OCI-LY1 (cell line): ENCODE data around the gene NFIB.

ENCODE experiments used
- EZH2 ChIP-seq: fragments of 200-600 bp; sonication (generic), shearing (Covaris generic); IDR thresholded peaks from 2 replicates; pipeline ENCODE4 v1.8.0; 2017; ENCODE audit warnings: borderline replicate concordance, mixed run types, mild to moderate bottlenecking, antibody characterized with exemption, low read length, moderate library complexity, mixed read lengths
- TF ChIP-seq, protein P1 (sequence below): fragments of 200-600 bp; sonication (generic), shearing (Covaris generic); IDR thresholded peaks from 2 replicates; pipeline ENCODE4 v1.5.1; 2017; ENCODE audit warnings: mild to moderate bottlenecking, antibody characterized with exemption, low read length, moderate library complexity, mixed read lengths

DNA sequence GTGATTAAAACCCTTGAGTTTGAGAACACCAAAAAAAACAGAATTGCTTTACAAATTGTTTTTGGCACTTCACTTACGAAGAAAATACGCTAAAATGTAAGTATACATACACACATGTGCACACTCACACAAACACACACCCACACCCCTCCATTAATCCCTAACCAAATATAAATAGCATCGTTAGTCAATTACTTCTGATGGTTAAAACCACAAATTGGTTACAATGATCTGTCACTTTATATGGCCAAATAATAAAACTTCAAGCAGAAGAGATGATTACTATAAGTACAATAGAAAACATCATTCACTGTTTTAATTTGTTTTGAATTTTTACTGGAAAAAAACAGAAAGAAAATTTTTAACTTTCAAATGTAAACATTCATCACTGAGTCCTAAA, 103.5 kb downstream of the NFIB start:
- TF ChIP-seq, protein P1, sequence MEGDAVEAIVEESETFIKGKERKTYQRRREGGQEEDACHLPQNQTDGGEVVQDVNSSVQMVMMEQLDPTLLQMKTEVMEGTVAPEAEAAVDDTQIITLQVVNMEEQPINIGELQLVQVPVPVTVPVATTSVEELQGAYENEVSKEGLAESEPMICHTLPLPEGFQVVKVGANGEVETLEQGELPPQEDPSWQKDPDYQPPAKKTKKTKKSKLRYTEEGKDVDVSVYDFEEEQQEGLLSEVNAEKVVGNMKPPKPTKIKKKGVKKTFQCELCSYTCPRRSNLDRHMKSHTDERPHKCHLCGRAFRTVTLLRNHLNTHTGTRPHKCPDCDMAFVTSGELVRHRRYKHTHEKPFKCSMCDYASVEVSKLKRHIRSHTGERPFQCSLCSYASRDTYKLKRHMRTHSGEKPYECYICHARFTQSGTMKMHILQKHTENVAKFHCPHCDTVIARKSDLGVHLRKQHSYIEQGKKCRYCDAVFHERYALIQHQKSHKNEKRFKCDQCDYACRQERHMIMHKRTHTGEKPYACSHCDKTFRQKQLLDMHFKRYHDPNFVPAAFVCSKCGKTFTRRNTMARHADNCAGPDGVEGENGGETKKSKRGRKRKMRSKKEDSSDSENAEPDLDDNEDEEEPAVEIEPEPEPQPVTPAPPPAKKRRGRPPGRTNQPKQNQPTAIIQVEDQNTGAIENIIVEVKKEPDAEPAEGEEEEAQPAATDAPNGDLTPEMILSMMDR, result no peak
- no peak for TF ChIP-seq EZH2
